Smooth muscle cell (in vitro differentiated cells): ENCODE data around the gene ALDH16A1. TPM values are rescaled to one million over a fixed set of nuclear protein-coding genes. Genes with fewer than 3 reads are reported as not detected.

ENCODE experiments used
- DNase-seq: peaks from one replicate; lab custom pipeline; 2025; ENCODE audit not compliant: unreplicated experiment; lab: John Stamatoyannopoulos, UW
- H2AFZ ChIP-seq: fragments of 200-600 bp; sonication (generic); 2 replicates; pipeline ENCODE4 v1.6.0; 2016; ENCODE audit warnings: antibody characterized with exemption, low read depth, mild to moderate bottlenecking
- H3F3A ChIP-seq: fragments of 200-600 bp; sonication (generic); 2 replicates; pipeline ENCODE4 v1.6.0; 2017; ENCODE audit warnings: antibody characterized with exemption, low read depth
- H3K27ac ChIP-seq: fragments of 200-600 bp; sonication (generic); 2 replicates; pipeline ENCODE4 v1.5.1; 2016; ENCODE audit warnings: low read depth, mild to moderate bottlenecking
- H3K27me3 ChIP-seq: fragments of 200-600 bp; sonication (generic); 2 replicates; pipeline ENCODE4 v1.6.1; 2016; ENCODE audit warnings: low read depth, mild to moderate bottlenecking
- H3K36me3 ChIP-seq: fragments of 200-600 bp; sonication (generic); 2 replicates; pipeline ENCODE4 v1.5.1; 2016; ENCODE audit warnings: low read depth
- H3K4me1 ChIP-seq: fragments of 200-600 bp; sonication (generic); 2 replicates; pipeline ENCODE4 v1.5.1; 2016; ENCODE audit warnings: low read depth
- H3K4me2 ChIP-seq: fragments of 200-600 bp; sonication (generic); 2 replicates; pipeline ENCODE4 v1.6.0; 2016; ENCODE audit warnings: mild to moderate bottlenecking
- H3K4me3 ChIP-seq: fragments of 200-600 bp; sonication (generic); 2 replicates; pipeline ENCODE4 v1.5.1; 2016; ENCODE audit warnings: mild to moderate bottlenecking
- H3K79me2 ChIP-seq: fragments of 200-600 bp; sonication (generic); 2 replicates; pipeline ENCODE4 v1.6.0; 2016; ENCODE audit warnings: low read depth, mild to moderate bottlenecking
- H3K9ac ChIP-seq: fragments of 200-600 bp; sonication (generic); 2 replicates; pipeline ENCODE4 v1.6.0; 2016; ENCODE audit warnings: low read depth
- H3K9me3 ChIP-seq: fragments of 200-600 bp; sonication (generic); replicated peaks from 2 replicates; pipeline ENCODE4 v1.5.1; 2016; ENCODE audit warnings: low read depth
- H4K20me1 ChIP-seq: fragments of 200-600 bp; sonication (generic); 2 replicates; pipeline ENCODE4 v1.6.0; 2016; ENCODE audit warnings: low read depth
- WGBS: methylation state at CpG from one replicate; pipeline ENCODE4 v1.1.7; 2016; ENCODE audit warnings: low lambda C conversion rate; 5-methylcytosine and 5-hydroxymethylcytosine counted together
- microRNA counts: library from miRNA; unstranded; fragments of <30 nt; microRNA quantifications from one replicate; lab custom pipeline; 2016
- microRNA-seq: library from miRNA; unstranded; fragments of <30 nt; microRNA quantifications from one replicate; pipeline ENCODE4, GENCODE V29; 2016; ENCODE audit warnings: borderline number of aligned reads
- polyA plus RNA-seq: library from polyadenylated mRNA; unstranded; fragments of >200 nt; fragmentation: Nextera tagmentation; extraction: Ambion mirVana; gene quantifications from 2 replicates; pipeline ENCODE4 v1.2.1, GENCODE V29; 2016
- small RNA-seq: library from RNA; depleted of rRNA; stranded (forward); fragments of <200 nt; gene quantifications from one replicate; pipeline ENCODE3, GENCODE V24; 2014
- total RNA-seq: library from RNA; depleted of rRNA; stranded (reverse); fragments of >200 nt; gene quantifications from 2 replicates; pipeline ENCODE4 v1.2.3, GENCODE V29; 2014
- TF ChIP-seq, protein P1 (sequence below): fragments of 200-600 bp; sonication (generic); IDR thresholded peaks from 2 replicates; pipeline ENCODE4 v1.5.1; 2017; ENCODE audit warnings: borderline replicate concordance, mild to moderate bottlenecking, antibody characterized with exemption; ENCODE audit not compliant: insufficient read depth, poor library complexity, severe bottlenecking

ALDH16A1 gene
- total and polyA plus RNA-seq, 2 experiments from 2014 or later: 10.5 to 24.6 TPM

DNA sequence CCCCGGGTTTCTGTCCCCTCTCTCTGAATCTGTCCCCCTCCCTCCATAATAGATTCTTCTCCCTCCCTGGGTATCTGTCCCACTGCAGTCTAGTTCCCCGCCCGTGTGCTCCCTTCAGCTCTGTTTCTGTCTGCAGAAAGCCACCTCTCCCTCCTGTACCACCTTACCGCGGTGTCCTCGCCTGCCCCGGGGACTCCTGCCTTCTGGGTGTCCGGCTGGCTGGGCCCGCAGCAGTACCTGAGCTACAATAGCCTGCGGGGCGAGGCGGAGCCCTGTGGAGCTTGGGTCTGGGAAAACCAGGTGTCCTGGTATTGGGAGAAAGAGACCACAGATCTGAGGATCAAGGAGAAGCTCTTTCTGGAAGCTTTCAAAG lies 60.7 kb downstream of the ALDH16A1 start:
- H2AFZ ChIP-seq: peak overlapping the region; percentile 86
- DNase-seq: no peak
- peak overlapping the region; percentile 61 for H3K9ac ChIP-seq
- H4K20me1 ChIP-seq: no peaks in the 10 kb centered on the region
- H3K27ac ChIP-seq: no peak overlapping the region
- H3K9me3 ChIP-seq: no peaks in the 10 kb centered on the region
- H3K4me2 ChIP-seq: peak overlapping the region; percentile 99
- TF ChIP-seq, protein P1, sequence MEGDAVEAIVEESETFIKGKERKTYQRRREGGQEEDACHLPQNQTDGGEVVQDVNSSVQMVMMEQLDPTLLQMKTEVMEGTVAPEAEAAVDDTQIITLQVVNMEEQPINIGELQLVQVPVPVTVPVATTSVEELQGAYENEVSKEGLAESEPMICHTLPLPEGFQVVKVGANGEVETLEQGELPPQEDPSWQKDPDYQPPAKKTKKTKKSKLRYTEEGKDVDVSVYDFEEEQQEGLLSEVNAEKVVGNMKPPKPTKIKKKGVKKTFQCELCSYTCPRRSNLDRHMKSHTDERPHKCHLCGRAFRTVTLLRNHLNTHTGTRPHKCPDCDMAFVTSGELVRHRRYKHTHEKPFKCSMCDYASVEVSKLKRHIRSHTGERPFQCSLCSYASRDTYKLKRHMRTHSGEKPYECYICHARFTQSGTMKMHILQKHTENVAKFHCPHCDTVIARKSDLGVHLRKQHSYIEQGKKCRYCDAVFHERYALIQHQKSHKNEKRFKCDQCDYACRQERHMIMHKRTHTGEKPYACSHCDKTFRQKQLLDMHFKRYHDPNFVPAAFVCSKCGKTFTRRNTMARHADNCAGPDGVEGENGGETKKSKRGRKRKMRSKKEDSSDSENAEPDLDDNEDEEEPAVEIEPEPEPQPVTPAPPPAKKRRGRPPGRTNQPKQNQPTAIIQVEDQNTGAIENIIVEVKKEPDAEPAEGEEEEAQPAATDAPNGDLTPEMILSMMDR: no peak
- peaks cover 11% of the 10 kb centered on the region for H3K4me1 ChIP-seq
- no peaks in the 10 kb centered on the region for H3F3A ChIP-seq
- H3K27me3 ChIP-seq: no peaks in the 10 kb centered on the region
- H3K4me3 ChIP-seq: peak overlapping the region; percentile 95
- WGBS: 52% methylated on average over 11 of the region's 12 CpGs
- no peaks in the 10 kb centered on the region for H3K79me2 ChIP-seq
- H3K36me3 ChIP-seq: no peaks in the 10 kb centered on the region

DNA sequence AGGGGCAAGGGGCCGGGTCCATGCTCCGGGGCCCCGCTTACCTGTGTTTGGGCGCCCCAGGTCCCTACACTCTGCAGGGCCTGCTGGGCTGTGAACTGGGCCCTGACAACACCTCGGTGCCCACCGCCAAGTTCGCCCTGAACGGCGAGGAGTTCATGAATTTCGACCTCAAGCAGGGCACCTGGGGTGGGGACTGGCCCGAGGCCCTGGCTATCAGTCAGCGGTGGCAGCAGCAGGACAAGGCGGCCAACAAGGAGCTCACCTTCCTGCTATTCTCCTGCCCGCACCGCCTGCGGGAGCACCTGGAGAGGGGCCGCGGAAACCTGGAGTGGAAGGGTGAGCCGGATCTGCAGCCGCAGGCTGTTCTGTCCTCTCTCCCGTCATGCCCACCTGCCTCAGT lies 61.1 kb downstream of the ALDH16A1 start:
- no peaks in the 10 kb centered on the region for H3F3A ChIP-seq
- no peak overlapping the region for H3K27ac ChIP-seq
- no peak for DNase-seq
- no peaks in the 10 kb centered on the region for H3K27me3 ChIP-seq
- no peak overlapping the region for H2AFZ ChIP-seq
- no peaks in the 10 kb centered on the region for H3K36me3 ChIP-seq
- peak overlapping the region; percentile 99 for H3K4me2 ChIP-seq
- no peaks in the 10 kb centered on the region for H4K20me1 ChIP-seq
- WGBS: 85% methylated on average over 12 of the region's 21 CpGs
- H3K79me2 ChIP-seq: no peaks in the 10 kb centered on the region
- no peaks in the 10 kb centered on the region for H3K9me3 ChIP-seq
- TF ChIP-seq, protein P1: no peak
- peaks cover 11% of the 10 kb centered on the region for H3K4me1 ChIP-seq
- peak overlapping the region; percentile 95 for H3K4me3 ChIP-seq
- no peak overlapping the region for H3K9ac ChIP-seq

DNA sequence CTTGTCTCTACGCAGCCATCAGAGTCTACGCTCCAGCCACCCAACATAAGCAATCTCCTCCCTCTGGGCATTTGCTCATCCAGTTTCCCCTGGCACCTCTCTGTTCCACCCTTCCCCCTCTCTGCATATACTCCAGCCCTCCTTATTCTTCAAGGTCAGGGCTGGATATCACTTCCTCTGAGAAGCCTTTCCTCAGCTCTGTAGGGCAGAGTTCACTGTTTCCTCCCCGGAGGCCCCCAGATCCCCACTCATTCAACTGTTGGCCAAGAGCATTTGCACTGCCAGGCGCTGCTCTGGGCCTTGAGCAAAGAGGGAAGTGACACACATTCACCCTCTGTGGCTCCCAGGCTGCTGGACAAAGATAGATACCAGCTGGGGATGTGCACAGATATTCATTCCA lies 62.7 kb downstream of the ALDH16A1 start:
- Histone ChIP-seq H3K9me3 (no peaks in the 10 kb centered on the region), H3K4me1 (peaks cover 11% of the 10 kb centered on the region), H3K79me2 (no peaks in the 10 kb centered on the region), H3K9ac (no peak overlapping the region), H3F3A (no peaks in the 10 kb centered on the region), H2AFZ (no peak overlapping the region), H3K36me3 (no peaks in the 10 kb centered on the region), H3K27ac (no peak overlapping the region), H3K4me3 (no peak overlapping the region), H3K27me3 (no peaks in the 10 kb centered on the region), H4K20me1 (no peaks in the 10 kb centered on the region), H3K4me2 (no peak overlapping the region)
- TF ChIP-seq, protein P1: no peak
- no peak for DNase-seq
- WGBS: 91% methylated on average over 4 of the region's 4 CpGs

DNA sequence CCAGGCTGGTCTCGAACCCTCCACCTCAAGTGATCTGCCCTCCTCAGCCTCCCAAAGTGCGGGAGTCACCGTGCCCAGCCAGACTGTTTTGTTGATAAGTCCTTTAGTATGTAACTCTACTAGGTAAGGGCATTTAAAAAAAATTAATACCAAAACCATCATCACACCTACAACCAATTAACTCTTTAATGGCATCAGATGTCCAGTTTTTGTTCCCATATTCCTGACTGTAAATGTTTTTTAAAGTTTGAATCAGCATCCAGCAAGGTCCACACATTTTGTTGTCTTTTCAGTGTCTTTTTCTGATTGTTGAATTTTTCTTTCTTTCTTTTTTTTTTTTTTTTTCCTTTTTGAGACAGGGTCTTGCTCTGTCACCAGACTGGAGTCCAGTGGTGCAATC lies 65.0 kb downstream of the ALDH16A1 start:
- Histone ChIP-seq H3K4me1 (peaks cover 5% of the 10 kb centered on the region), H3K9ac (no peak overlapping the region), H3K27ac (no peak overlapping the region), H4K20me1 (no peaks in the 10 kb centered on the region), H3K4me2 (no peak overlapping the region), H2AFZ (no peak overlapping the region), H3F3A (no peaks in the 10 kb centered on the region), H3K79me2 (no peaks in the 10 kb centered on the region), H3K27me3 (no peaks in the 10 kb centered on the region), H3K9me3 (no peaks in the 10 kb centered on the region), H3K4me3 (no peak overlapping the region), H3K36me3 (no peaks in the 10 kb centered on the region)
- WGBS: 99% methylated on average over 3 of the region's 3 CpGs
- DNase-seq: no peak
- TF ChIP-seq, protein P1: no peak

MicroRNA genes within 50 kb of the gene (microRNA counts, 767-probe panel; counts per million panel counts)
- 183 counts per million for microRNA hsa-miR-150-5p (lab: Ali Mortazavi, UCI)

Small RNA genes within 50 kb of the gene (microRNA-seq; reads per million reads assigned to microRNA genes)
- not detected for gene MIR150

Small RNA genes within 50 kb of the gene (small RNA-seq; reads per million reads assigned to genes)
- not detected for gene COX6CP7
- 0.11 reads per million for gene MIR150
- not detected for gene SNORD32A
- gene SNORD33: not detected
- not detected for gene SNORD34
- gene SNORD35A: not detected
- gene SNORD35B: not detected

Other genes with a start within 250 kb of the ALDH16A1 start
- gene SLC6A16, start 128.0 kb upstream of the ALDH16A1 start, total RNA-seq: 0.63 and 1.4 TPM in 2 replicates
- 2.3 and 2.8 TPM in 2 replicates for gene SLC6A16, start 128.0 kb upstream of the ALDH16A1 start, polyA plus RNA-seq
- gene CD37, start 117.8 kb upstream of the ALDH16A1 start, total RNA-seq: not detected in 2 replicates
- 7.0 and 8.8 TPM in 2 replicates for gene CD37, start 117.8 kb upstream of the ALDH16A1 start, polyA plus RNA-seq
- gene TEAD2, start 90.8 kb upstream of the ALDH16A1 start, total RNA-seq: 46.0 and 71.8 TPM in 2 replicates
- gene TEAD2, start 90.8 kb upstream of the ALDH16A1 start, polyA plus RNA-seq: 55.3 and 58.5 TPM in 2 replicates
- 2.3 and 6.3 TPM in 2 replicates for gene DKKL1, start 89.3 kb upstream of the ALDH16A1 start, total RNA-seq
- gene DKKL1, start 89.3 kb upstream of the ALDH16A1 start, polyA plus RNA-seq: 2.8 and 6.4 TPM in 2 replicates
- gene KASH5, start 65.0 kb upstream of the ALDH16A1 start, total RNA-seq: not detected in 2 replicates
- gene KASH5, start 65.0 kb upstream of the ALDH16A1 start, polyA plus RNA-seq: not detected in 2 replicates
- not detected in 2 replicates for gene PTH2, start 29.8 kb upstream of the ALDH16A1 start, total RNA-seq
- gene PTH2, start 29.8 kb upstream of the ALDH16A1 start, polyA plus RNA-seq: not detected in 2 replicates
- not detected in 2 replicates for gene GFY, start 27.8 kb upstream of the ALDH16A1 start, total RNA-seq
- gene GFY, start 27.8 kb upstream of the ALDH16A1 start, polyA plus RNA-seq: not detected in 2 replicates
- gene SLC17A7, start 11.7 kb upstream of the ALDH16A1 start, total RNA-seq: 0.04 and 0.54 TPM in 2 replicates
- 0.39 TPM in 1 of 2 replicates, not detected in the other for gene SLC17A7, start 11.7 kb upstream of the ALDH16A1 start, polyA plus RNA-seq
- gene PIH1D1, start 1.4 kb upstream of the ALDH16A1 start, total RNA-seq: 54.7 and 77.1 TPM in 2 replicates
- gene PIH1D1, start 1.4 kb upstream of the ALDH16A1 start, polyA plus RNA-seq: 84.9 and 89.8 TPM in 2 replicates
- gene FLT3LG, start 21.0 kb downstream of the ALDH16A1 start, total RNA-seq: 0.27 and 0.45 TPM in 2 replicates
- 0.85 and 2.0 TPM in 2 replicates for gene FLT3LG, start 21.0 kb downstream of the ALDH16A1 start, polyA plus RNA-seq
- 1,134 and 1,154 TPM in 2 replicates for gene RPL13A, start 34.4 kb downstream of the ALDH16A1 start, total RNA-seq
- gene RPL13A, start 34.4 kb downstream of the ALDH16A1 start, polyA plus RNA-seq: 732 and 818 TPM in 2 replicates
- 3,115 and 3,456 TPM in 2 replicates for gene RPS11, start 43.2 kb downstream of the ALDH16A1 start, total RNA-seq
- gene RPS11, start 43.2 kb downstream of the ALDH16A1 start, polyA plus RNA-seq: 729 and 804 TPM in 2 replicates
- gene FCGRT, start 59.4 kb downstream of the ALDH16A1 start, total RNA-seq: 58.1 and 66.1 TPM in 2 replicates
- 127 and 135 TPM in 2 replicates for gene FCGRT, start 59.4 kb downstream of the ALDH16A1 start, polyA plus RNA-seq
- gene RCN3, start 74.8 kb downstream of the ALDH16A1 start, total RNA-seq: 248 and 311 TPM in 2 replicates
- 773 and 1,078 TPM in 2 replicates for gene RCN3, start 74.8 kb downstream of the ALDH16A1 start, polyA plus RNA-seq
- gene NOSIP, start 127.3 kb downstream of the ALDH16A1 start, total RNA-seq: 45.0 and 55.5 TPM in 2 replicates
- gene NOSIP, start 127.3 kb downstream of the ALDH16A1 start, polyA plus RNA-seq: 95.7 and 134 TPM in 2 replicates
- 13.5 TPM in 1 of 2 replicates, not detected in the other for gene PRRG2, start 128.1 kb downstream of the ALDH16A1 start, total RNA-seq
- 0.24 and 1.0 TPM in 2 replicates for gene PRRG2, start 128.1 kb downstream of the ALDH16A1 start, polyA plus RNA-seq
- gene PRR12, start 138.0 kb downstream of the ALDH16A1 start, total RNA-seq: 2.9 and 4.5 TPM in 2 replicates
- 1.7 and 3.2 TPM in 2 replicates for gene PRR12, start 138.0 kb downstream of the ALDH16A1 start, polyA plus RNA-seq
- 82.3 and 86.5 TPM in 2 replicates for gene RRAS, start 186.9 kb downstream of the ALDH16A1 start, total RNA-seq
- gene RRAS, start 186.9 kb downstream of the ALDH16A1 start, polyA plus RNA-seq: 224 and 248 TPM in 2 replicates
- 7.9 and 10.2 TPM in 2 replicates for gene SCAF1, start 189.0 kb downstream of the ALDH16A1 start, total RNA-seq
- gene SCAF1, start 189.0 kb downstream of the ALDH16A1 start, polyA plus RNA-seq: 12.1 and 15.9 TPM in 2 replicates
- gene IRF3, start 212.6 kb downstream of the ALDH16A1 start, total RNA-seq: 35.1 and 38.2 TPM in 2 replicates
- 45.9 and 64.1 TPM in 2 replicates for gene IRF3, start 212.6 kb downstream of the ALDH16A1 start, polyA plus RNA-seq
- 3.2 and 10.8 TPM in 2 replicates for gene BCL2L12, start 212.7 kb downstream of the ALDH16A1 start, total RNA-seq
- 34.0 and 44.1 TPM in 2 replicates for gene BCL2L12, start 212.7 kb downstream of the ALDH16A1 start, polyA plus RNA-seq
- 147 and 174 TPM in 2 replicates for gene PRMT1, start 224.0 kb downstream of the ALDH16A1 start, total RNA-seq
- gene PRMT1, start 224.0 kb downstream of the ALDH16A1 start, polyA plus RNA-seq: 170 and 175 TPM in 2 replicates
- 1.6 and 3.6 TPM in 2 replicates for gene ADM5, start 236.4 kb downstream of the ALDH16A1 start, total RNA-seq
- 1.7 and 3.1 TPM in 2 replicates for gene ADM5, start 236.4 kb downstream of the ALDH16A1 start, polyA plus RNA-seq
- 7.6 and 19.7 TPM in 2 replicates for gene CPT1C, start 237.9 kb downstream of the ALDH16A1 start, total RNA-seq
- 20.0 and 21.0 TPM in 2 replicates for gene CPT1C, start 237.9 kb downstream of the ALDH16A1 start, polyA plus RNA-seq